PFSK-1 (cell line): ENCODE measurements around the gene EPHB3.

Source experiments
- FOXP2 ChIP-seq: optimal IDR thresholded peaks from 2 replicates; pipeline ENCODE3; 2011; ENCODE audit warnings: borderline replicate concordance, control low read depth, inconsistent platforms; ENCODE audit not compliant: insufficient read depth; ENCODE audit errors: extremely low read length, extremely low read depth
- POLR2AphosphoS5 ChIP-seq: IDR thresholded peaks from 2 replicates; pipeline ENCODE4 v1.6.1; 2012; ENCODE audit warnings: low read depth, mild to moderate bottlenecking, control low read depth, low read length, moderate library complexity
- REST ChIP-seq, 2 experiments: IDR thresholded peaks; 2 replicates each; pipeline versions ENCODE4 v1.6.1 to v1.8.0; 2011 to 2012; ENCODE audit warnings: low read depth in 2 of 2, low read length in 2 of 2, control low read depth in 1 of 2, inconsistent platforms in 1 of 2, mild to moderate bottlenecking in 1 of 2, moderate library complexity in 1 of 2; ENCODE audit not compliant: insufficient read depth in 1 of 2
- SIN3A ChIP-seq: IDR thresholded peaks from 2 replicates; pipeline ENCODE4 v1.6.1; 2012; ENCODE audit warnings: mild to moderate bottlenecking, low read length, moderate library complexity, borderline replicate concordance; ENCODE audit not compliant: insufficient read depth
- TAF1 ChIP-seq: IDR thresholded peaks from 2 replicates; pipeline ENCODE4 v1.6.1; 2012; ENCODE audit warnings: low read length, control low read depth, borderline replicate concordance; ENCODE audit not compliant: insufficient read depth

GRCh38 chr3:184531626-184532280, 29.8 kb upstream of the EPHB3 start:
- TF ChIP-seq REST (IDR thresholded peaks at IDR 0.05; ENCODE audit: insufficient read depth in 1 of 2, low read depth in 2 of 2, low read length in 2 of 2) (no peak), POLR2AphosphoS5 (no peak), SIN3A (no peak), TAF1 (no peak), FOXP2 (no peak)
